ENCODE results near the gene KAT6B. TPM values are rescaled to one million over a fixed set of nuclear protein-coding genes. Genes with fewer than 3 reads are reported as not detected.

The KAT6B gene
- total RNA-seq, 1 donor from 2014 or later = 21.7 TPM

GRCh38 chr10:74977072-74977471 is 150.7 kb downstream of the KAT6B start:
- Histone ChIP-seq H3K36me3 (ENCODE audit: insufficient read depth, low read length) (peaks cover 16% of the 10 kb centered on the region), H3K9ac (ENCODE audit: low read length) (no peak overlapping the region)

GRCh38 chr10:74977913-74978847 is 151.8 kb downstream of the KAT6B start:
- H3K27me3 Mint-ChIP-seq (ENCODE audit: low read depth, unreplicated experiment) = no peaks in the 10 kb centered on the region
- no peak overlapping the region for H3K4me3 Mint-ChIP-seq (ENCODE audit: unreplicated experiment)
- Histone ChIP-seq H2AFZ (ENCODE audit: low read depth, low read length) (no peak overlapping the region), H3K27ac (ENCODE audit: low read depth, low read length) (no peak overlapping the region), H3K4me1 (ENCODE audit: insufficient read depth, low read length) (no peaks in the 10 kb centered on the region), H3K9me3 (ENCODE audit: insufficient read depth, low read depth, low read length) (no peaks in the 10 kb centered on the region), H3K36me3 (ENCODE audit: insufficient read depth, low read length) (peaks cover 16% of the 10 kb centered on the region), H3K27me3 (ENCODE audit: insufficient read depth, low read length) (no peaks in the 10 kb centered on the region), H4K20me1 (ENCODE audit: insufficient read depth, low read length) (no peaks in the 10 kb centered on the region), H3K79me2 (ENCODE audit: insufficient read depth, low read length) (no peaks in the 10 kb centered on the region), H3K4me2 (ENCODE audit: low read length) (no peak overlapping the region), H3K4me3 (ENCODE audit: insufficient read depth, low read depth, low read length) (no peak overlapping the region), H3K9ac (ENCODE audit: low read length) (no peak overlapping the region)
- TF ChIP-seq EZH2 (IDR thresholded peaks at IDR 0.05; ENCODE audit: insufficient read depth, low read length) = no peak
- no peak for TF ChIP-seq CTCF (IDR thresholded peaks at IDR 0.05; ENCODE audit: insufficient read depth, low read depth, low read length)
- H3K36me3 Mint-ChIP-seq (ENCODE audit: low read depth, unreplicated experiment) = peaks cover 6% of the 10 kb centered on the region
- H3K27ac Mint-ChIP-seq (ENCODE audit: unreplicated experiment) = peak overlapping the region; percentile 18
- no peak for FAIRE-seq
- no peaks in the 10 kb centered on the region for H3K9me3 Mint-ChIP-seq (ENCODE audit: unreplicated experiment)
- H3K4me1 Mint-ChIP-seq (ENCODE audit: low read depth, unreplicated experiment) = no peaks in the 10 kb centered on the region
- DNase-seq (ENCODE audit: low read depth) = no peak

More at GRCh38 chr10:74977072-74977471, 150.7 kb downstream of the KAT6B start:
- DNase-seq (ENCODE audit: low read depth) (no peak), FAIRE-seq (no peak)
- Histone ChIP-seq H3K79me2 (ENCODE audit: insufficient read depth, low read length) (no peaks in the 10 kb centered on the region), H3K27me3 (ENCODE audit: insufficient read depth, low read length) (no peaks in the 10 kb centered on the region), H3K4me2 (ENCODE audit: low read length) (no peak overlapping the region), H3K4me1 (ENCODE audit: insufficient read depth, low read length) (no peaks in the 10 kb centered on the region), H4K20me1 (ENCODE audit: insufficient read depth, low read length) (no peaks in the 10 kb centered on the region), H3K27ac (ENCODE audit: low read depth, low read length) (no peak overlapping the region), H3K4me3 (ENCODE audit: insufficient read depth, low read depth, low read length) (no peak overlapping the region), H2AFZ (ENCODE audit: low read depth, low read length) (no peak overlapping the region), H3K9me3 (ENCODE audit: insufficient read depth, low read depth, low read length) (no peaks in the 10 kb centered on the region)
- Mint-ChIP-seq H3K36me3 (ENCODE audit: low read depth, unreplicated experiment) (peaks cover 6% of the 10 kb centered on the region), H3K27me3 (ENCODE audit: low read depth, unreplicated experiment) (no peaks in the 10 kb centered on the region), H3K4me1 (ENCODE audit: low read depth, unreplicated experiment) (no peaks in the 10 kb centered on the region), H3K4me3 (ENCODE audit: unreplicated experiment) (no peak overlapping the region), H3K9me3 (ENCODE audit: unreplicated experiment) (no peaks in the 10 kb centered on the region), H3K27ac (ENCODE audit: unreplicated experiment) (no peak overlapping the region)
- TF ChIP-seq CTCF (IDR thresholded peaks at IDR 0.05; ENCODE audit: insufficient read depth, low read depth, low read length) = no peak
- no peak for TF ChIP-seq EZH2 (IDR thresholded peaks at IDR 0.05; ENCODE audit: insufficient read depth, low read length)

Data from astrocyte (in vitro differentiated cells and primary cell).